ENCODE data around the gene PELI2.

PELI2 gene

DNA sequence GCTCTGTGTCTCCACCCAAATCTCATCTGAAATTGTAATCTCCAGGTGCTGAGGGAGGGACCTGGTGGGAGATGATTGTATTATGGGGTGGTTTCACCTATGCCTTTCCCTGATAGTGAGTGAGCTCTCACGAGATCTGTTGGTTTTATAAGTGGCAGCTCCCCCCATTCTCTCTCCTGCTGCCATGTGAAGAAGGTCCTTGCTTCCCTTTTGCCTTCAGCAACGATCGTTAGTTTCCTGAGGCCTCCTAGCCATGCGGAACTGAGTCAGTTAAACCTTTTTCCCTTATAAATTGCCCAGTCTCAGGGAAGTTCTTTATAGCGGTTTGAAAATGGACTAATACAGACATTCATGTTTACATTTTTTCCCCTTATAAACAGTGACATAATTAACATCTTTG, 36.1 kb downstream of the PELI2 start:
- Histone ChIP-seq H3K27me3 (ENCODE audit: insufficient read depth, low read length) (no peaks in the 10 kb centered on the region), H2AFZ (ENCODE audit: low read length) (no peak overlapping the region), H3F3A (ENCODE audit: insufficient read depth, low read length) (no peaks in the 10 kb centered on the region), H3K4me2 (ENCODE audit: low read length) (no peak overlapping the region), H3K9me2 (ENCODE audit: low read depth, low read length) (no peaks in the 10 kb centered on the region), H3K27ac (ENCODE audit: low read depth, low read length, poor library complexity, severe bottlenecking) (no peak overlapping the region), H3K9ac (ENCODE audit: low read length) (no peak overlapping the region), H3K4me3 (ENCODE audit: low read depth, low read length, poor library complexity, severe bottlenecking) (no peak overlapping the region), H3K36me3 (ENCODE audit: insufficient read depth, low read length) (no peaks in the 10 kb centered on the region), H4K20me1 (ENCODE audit: insufficient read depth, low read length) (no peaks in the 10 kb centered on the region), H3K9me3 (ENCODE audit: low read length) (no peaks in the 10 kb centered on the region), H3K79me2 (ENCODE audit: insufficient read depth, low read length) (no peaks in the 10 kb centered on the region), H3K4me1 (ENCODE audit: insufficient read depth, low read length, severe bottlenecking) (peaks cover 11% of the 10 kb centered on the region)
- TF ChIP-seq, protein P1, sequence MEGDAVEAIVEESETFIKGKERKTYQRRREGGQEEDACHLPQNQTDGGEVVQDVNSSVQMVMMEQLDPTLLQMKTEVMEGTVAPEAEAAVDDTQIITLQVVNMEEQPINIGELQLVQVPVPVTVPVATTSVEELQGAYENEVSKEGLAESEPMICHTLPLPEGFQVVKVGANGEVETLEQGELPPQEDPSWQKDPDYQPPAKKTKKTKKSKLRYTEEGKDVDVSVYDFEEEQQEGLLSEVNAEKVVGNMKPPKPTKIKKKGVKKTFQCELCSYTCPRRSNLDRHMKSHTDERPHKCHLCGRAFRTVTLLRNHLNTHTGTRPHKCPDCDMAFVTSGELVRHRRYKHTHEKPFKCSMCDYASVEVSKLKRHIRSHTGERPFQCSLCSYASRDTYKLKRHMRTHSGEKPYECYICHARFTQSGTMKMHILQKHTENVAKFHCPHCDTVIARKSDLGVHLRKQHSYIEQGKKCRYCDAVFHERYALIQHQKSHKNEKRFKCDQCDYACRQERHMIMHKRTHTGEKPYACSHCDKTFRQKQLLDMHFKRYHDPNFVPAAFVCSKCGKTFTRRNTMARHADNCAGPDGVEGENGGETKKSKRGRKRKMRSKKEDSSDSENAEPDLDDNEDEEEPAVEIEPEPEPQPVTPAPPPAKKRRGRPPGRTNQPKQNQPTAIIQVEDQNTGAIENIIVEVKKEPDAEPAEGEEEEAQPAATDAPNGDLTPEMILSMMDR (IDR thresholded peaks at IDR 0.05; ENCODE audit: low read length): no peak
- no peak for TF ChIP-seq EZH2 (IDR thresholded peaks at IDR 0.05; ENCODE audit: borderline replicate concordance, low read length)

DNA sequence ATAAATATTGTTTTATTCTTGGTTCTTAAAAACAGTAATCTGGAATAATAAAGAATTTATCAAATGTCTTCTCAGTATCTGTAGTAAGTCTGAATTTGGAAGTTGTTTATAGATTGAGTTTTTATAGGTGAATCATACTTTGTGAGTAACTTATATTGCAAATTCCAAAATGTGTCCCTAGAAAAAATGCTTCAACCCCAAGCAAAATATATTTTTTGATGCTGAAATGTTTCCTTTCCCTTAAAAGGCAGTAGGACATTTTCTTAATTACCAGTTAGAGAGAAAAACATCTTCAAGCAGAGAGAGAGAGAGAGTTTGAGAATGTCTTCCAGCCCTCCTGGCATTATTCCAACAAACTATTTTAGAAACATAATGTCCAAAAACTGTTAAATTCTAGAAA, 37.9 kb downstream of the PELI2 start:
- no peak overlapping the region for H3K27ac ChIP-seq (ENCODE audit: low read depth, low read length, poor library complexity, severe bottlenecking)
- no peaks in the 10 kb centered on the region for H3K79me2 ChIP-seq (ENCODE audit: insufficient read depth, low read length)
- no peaks in the 10 kb centered on the region for H3K9me2 ChIP-seq (ENCODE audit: low read depth, low read length)
- no peak overlapping the region for H3K4me3 ChIP-seq (ENCODE audit: low read depth, low read length, poor library complexity, severe bottlenecking)
- no peak overlapping the region for H3K4me2 ChIP-seq (ENCODE audit: low read length)
- H4K20me1 ChIP-seq (ENCODE audit: insufficient read depth, low read length): no peaks in the 10 kb centered on the region
- TF ChIP-seq, protein P1 (IDR thresholded peaks at IDR 0.05; ENCODE audit: low read length): no peak
- TF ChIP-seq EZH2 (IDR thresholded peaks at IDR 0.05; ENCODE audit: borderline replicate concordance, low read length): no peak
- no peaks in the 10 kb centered on the region for H3F3A ChIP-seq (ENCODE audit: insufficient read depth, low read length)
- no peaks in the 10 kb centered on the region for H3K9me3 ChIP-seq (ENCODE audit: low read length)
- no peaks in the 10 kb centered on the region for H3K27me3 ChIP-seq (ENCODE audit: insufficient read depth, low read length)
- no peaks in the 10 kb centered on the region for H3K36me3 ChIP-seq (ENCODE audit: insufficient read depth, low read length)
- no peak overlapping the region for H2AFZ ChIP-seq (ENCODE audit: low read length)
- no peak overlapping the region for H3K9ac ChIP-seq (ENCODE audit: low read length)
- no peaks in the 10 kb centered on the region for H3K4me1 ChIP-seq (ENCODE audit: insufficient read depth, low read length, severe bottlenecking)

DNA sequence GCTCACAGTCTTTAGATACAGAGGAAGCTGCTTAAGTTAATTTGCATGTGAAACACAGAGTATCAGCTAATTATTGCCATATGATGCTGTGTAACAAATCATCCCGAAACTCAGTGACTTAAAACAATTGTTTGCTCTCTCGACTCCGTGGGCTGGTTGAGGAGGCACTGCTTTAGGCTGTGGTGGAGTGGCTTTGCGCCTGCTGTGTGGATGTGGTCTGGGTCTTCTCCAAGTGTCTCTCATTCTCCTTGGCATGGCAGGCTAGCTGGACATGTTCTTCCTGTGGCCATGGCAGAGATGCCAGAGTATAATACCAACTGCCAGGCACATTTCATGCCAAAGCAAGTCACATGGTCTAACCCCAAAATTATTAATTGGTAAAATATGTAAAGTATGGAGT, 40.9 kb downstream of the PELI2 start:
- no peaks in the 10 kb centered on the region for H3K9me2 ChIP-seq (ENCODE audit: low read depth, low read length)
- H4K20me1 ChIP-seq (ENCODE audit: insufficient read depth, low read length): no peaks in the 10 kb centered on the region
- no peak overlapping the region for H3K4me3 ChIP-seq (ENCODE audit: low read depth, low read length, poor library complexity, severe bottlenecking)
- no peaks in the 10 kb centered on the region for H3K4me1 ChIP-seq (ENCODE audit: insufficient read depth, low read length, severe bottlenecking)
- no peaks in the 10 kb centered on the region for H3K79me2 ChIP-seq (ENCODE audit: insufficient read depth, low read length)
- no peaks in the 10 kb centered on the region for H3K36me3 ChIP-seq (ENCODE audit: insufficient read depth, low read length)
- H3F3A ChIP-seq (ENCODE audit: insufficient read depth, low read length): no peaks in the 10 kb centered on the region
- H3K9ac ChIP-seq (ENCODE audit: low read length): no peak overlapping the region
- no peaks in the 10 kb centered on the region for H3K9me3 ChIP-seq (ENCODE audit: low read length)
- H3K27me3 ChIP-seq (ENCODE audit: insufficient read depth, low read length): no peaks in the 10 kb centered on the region
- H2AFZ ChIP-seq (ENCODE audit: low read length): no peak overlapping the region
- H3K4me2 ChIP-seq (ENCODE audit: low read length): no peak overlapping the region
- TF ChIP-seq EZH2 (IDR thresholded peaks at IDR 0.05; ENCODE audit: borderline replicate concordance, low read length): no peak
- H3K27ac ChIP-seq (ENCODE audit: low read depth, low read length, poor library complexity, severe bottlenecking): no peak overlapping the region

DNA sequence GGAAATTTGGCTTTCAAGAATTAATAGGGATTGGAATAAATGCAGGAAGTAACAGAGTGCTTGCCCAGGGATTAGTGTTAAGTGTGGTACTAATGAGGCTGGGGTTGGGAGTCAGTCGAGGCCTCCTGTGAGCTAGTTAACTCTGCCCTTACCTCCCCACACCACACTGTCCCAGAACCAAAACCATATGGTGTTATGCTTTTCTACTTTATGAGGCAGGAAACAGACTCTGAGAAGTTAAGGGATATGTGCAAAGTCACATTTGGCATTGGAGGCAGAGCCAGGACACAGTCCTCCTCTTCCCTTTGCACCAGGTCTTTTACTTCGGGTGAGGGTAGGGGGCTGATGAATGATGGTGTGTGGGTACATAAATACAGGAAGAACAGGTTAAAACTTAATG, 41.9 kb downstream of the PELI2 start:
- H2AFZ ChIP-seq (ENCODE audit: low read length): no peak overlapping the region
- no peaks in the 10 kb centered on the region for H3F3A ChIP-seq (ENCODE audit: insufficient read depth, low read length)
- no peaks in the 10 kb centered on the region for H3K9me2 ChIP-seq (ENCODE audit: low read depth, low read length)
- no peaks in the 10 kb centered on the region for H3K9me3 ChIP-seq (ENCODE audit: low read length)
- TF ChIP-seq EZH2 (IDR thresholded peaks at IDR 0.05; ENCODE audit: borderline replicate concordance, low read length): no peak
- TF ChIP-seq, protein P1 (IDR thresholded peaks at IDR 0.05; ENCODE audit: low read length): no peak
- no peak overlapping the region for H3K9ac ChIP-seq (ENCODE audit: low read length)
- no peak overlapping the region for H3K4me3 ChIP-seq (ENCODE audit: low read depth, low read length, poor library complexity, severe bottlenecking)
- H3K4me2 ChIP-seq (ENCODE audit: low read length): no peak overlapping the region
- H3K79me2 ChIP-seq (ENCODE audit: insufficient read depth, low read length): no peaks in the 10 kb centered on the region
- H3K27ac ChIP-seq (ENCODE audit: low read depth, low read length, poor library complexity, severe bottlenecking): peak overlapping the region; percentile 4
- no peaks in the 10 kb centered on the region for H3K27me3 ChIP-seq (ENCODE audit: insufficient read depth, low read length)
- no peaks in the 10 kb centered on the region for H4K20me1 ChIP-seq (ENCODE audit: insufficient read depth, low read length)
- H3K4me1 ChIP-seq (ENCODE audit: insufficient read depth, low read length, severe bottlenecking): no peaks in the 10 kb centered on the region
- H3K36me3 ChIP-seq (ENCODE audit: insufficient read depth, low read length): no peaks in the 10 kb centered on the region

Data from OCI-LY1 (cell line).